ENCODE results near the gene SLC43A2. TPM values are rescaled to one million over a fixed set of nuclear protein-coding genes. Genes with fewer than 3 reads are reported as not detected.

Gene SLC43A2
- polyA plus RNA-seq, 1 donor from 2014 or later = 60.1 TPM

DNA sequence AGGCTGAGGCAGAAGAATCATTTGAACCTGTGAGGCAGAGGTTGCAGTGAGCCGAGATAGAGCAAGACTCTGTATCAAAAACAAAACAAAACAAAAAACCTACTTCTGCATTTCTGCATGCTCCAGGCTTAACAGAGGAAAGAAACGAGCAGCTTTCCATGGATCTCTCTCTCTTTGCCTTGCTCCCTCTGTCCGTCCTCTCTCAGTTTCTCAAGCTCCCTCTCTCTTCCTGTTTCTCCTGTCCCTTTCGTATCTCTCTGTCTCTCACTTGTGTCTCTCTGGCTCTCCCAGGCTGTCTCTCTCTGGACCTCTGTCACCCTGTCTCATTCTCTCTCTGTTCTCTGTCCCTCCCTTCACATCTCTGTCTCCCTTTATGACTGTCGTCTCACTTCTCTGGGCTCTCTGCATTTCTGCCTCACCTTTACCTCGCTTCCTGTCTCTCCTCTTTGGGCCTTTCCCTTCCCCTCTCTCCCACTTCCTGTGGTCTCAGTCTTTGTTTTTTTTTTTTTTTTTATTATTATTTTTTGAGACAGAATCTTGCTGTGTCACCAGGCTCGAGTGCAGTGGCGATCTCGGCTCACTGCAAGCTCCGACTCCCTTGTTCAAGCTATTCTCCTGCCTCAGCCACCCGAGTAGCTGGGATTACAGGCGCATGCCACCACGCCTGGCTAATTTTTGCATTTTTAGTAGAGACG lies 62.0 kb downstream of the SLC43A2 start:
- no peaks in the 10 kb centered on the region for H4K20me1 ChIP-seq (ENCODE audit: insufficient read depth)
- no peak overlapping the region for H3K9ac ChIP-seq (ENCODE audit: low read length)
- H3K27me3 ChIP-seq (ENCODE audit: insufficient read depth, low read depth, low read length) = no peaks in the 10 kb centered on the region
- H3K9me3 ChIP-seq (ENCODE audit: low read length) = no peaks in the 10 kb centered on the region
- no peak overlapping the region for H3K27ac ChIP-seq (ENCODE audit: low read length)
- no peaks in the 10 kb centered on the region for H3K9me2 ChIP-seq (ENCODE audit: insufficient read depth, low read length)
- TF ChIP-seq EP300 (conservative IDR thresholded peaks at IDR 0.05; ENCODE audit: poor library complexity, severe bottlenecking) (no peak), POLR2AphosphoS5 (IDR thresholded peaks at IDR 0.05) (no peak), MXI1 (conservative IDR thresholded peaks at IDR 0.05; ENCODE audit: poor library complexity, severe bottlenecking) (no peak), TAF1 (IDR thresholded peaks at IDR 0.05; ENCODE audit: low read depth) (no peak), RAD21 (conservative IDR thresholded peaks at IDR 0.05) (no peak), SMC3 (conservative IDR thresholded peaks at IDR 0.05; ENCODE audit: poor library complexity) (no peak), REST (IDR thresholded peaks at IDR 0.05; ENCODE audit: borderline replicate concordance) (no peak), EZH2 (IDR thresholded peaks at IDR 0.05; ENCODE audit: borderline replicate concordance, insufficient read depth, low read length, poor library complexity, severe bottlenecking) (no peak)
- TF ChIP-seq, protein P1, sequence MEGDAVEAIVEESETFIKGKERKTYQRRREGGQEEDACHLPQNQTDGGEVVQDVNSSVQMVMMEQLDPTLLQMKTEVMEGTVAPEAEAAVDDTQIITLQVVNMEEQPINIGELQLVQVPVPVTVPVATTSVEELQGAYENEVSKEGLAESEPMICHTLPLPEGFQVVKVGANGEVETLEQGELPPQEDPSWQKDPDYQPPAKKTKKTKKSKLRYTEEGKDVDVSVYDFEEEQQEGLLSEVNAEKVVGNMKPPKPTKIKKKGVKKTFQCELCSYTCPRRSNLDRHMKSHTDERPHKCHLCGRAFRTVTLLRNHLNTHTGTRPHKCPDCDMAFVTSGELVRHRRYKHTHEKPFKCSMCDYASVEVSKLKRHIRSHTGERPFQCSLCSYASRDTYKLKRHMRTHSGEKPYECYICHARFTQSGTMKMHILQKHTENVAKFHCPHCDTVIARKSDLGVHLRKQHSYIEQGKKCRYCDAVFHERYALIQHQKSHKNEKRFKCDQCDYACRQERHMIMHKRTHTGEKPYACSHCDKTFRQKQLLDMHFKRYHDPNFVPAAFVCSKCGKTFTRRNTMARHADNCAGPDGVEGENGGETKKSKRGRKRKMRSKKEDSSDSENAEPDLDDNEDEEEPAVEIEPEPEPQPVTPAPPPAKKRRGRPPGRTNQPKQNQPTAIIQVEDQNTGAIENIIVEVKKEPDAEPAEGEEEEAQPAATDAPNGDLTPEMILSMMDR (IDR thresholded peaks at IDR 0.05; ENCODE audit: poor library complexity, severe bottlenecking) = no peak
- H2AFZ ChIP-seq (ENCODE audit: low read depth, low read length) = no peak overlapping the region
- no peaks in the 10 kb centered on the region for H3F3A ChIP-seq (ENCODE audit: insufficient read depth, low read length, poor library complexity, severe bottlenecking)
- no peaks in the 10 kb centered on the region for H3K36me3 ChIP-seq (ENCODE audit: insufficient read depth, low read length)
- H3K79me2 ChIP-seq (replicated peaks; ENCODE audit: insufficient read depth, low read length) = no peaks in the 10 kb centered on the region
- H3K4me2 ChIP-seq (ENCODE audit: low read length) = no peak overlapping the region
- H3K4me3 ChIP-seq (ENCODE audit: low read length) = no peak overlapping the region

DNA sequence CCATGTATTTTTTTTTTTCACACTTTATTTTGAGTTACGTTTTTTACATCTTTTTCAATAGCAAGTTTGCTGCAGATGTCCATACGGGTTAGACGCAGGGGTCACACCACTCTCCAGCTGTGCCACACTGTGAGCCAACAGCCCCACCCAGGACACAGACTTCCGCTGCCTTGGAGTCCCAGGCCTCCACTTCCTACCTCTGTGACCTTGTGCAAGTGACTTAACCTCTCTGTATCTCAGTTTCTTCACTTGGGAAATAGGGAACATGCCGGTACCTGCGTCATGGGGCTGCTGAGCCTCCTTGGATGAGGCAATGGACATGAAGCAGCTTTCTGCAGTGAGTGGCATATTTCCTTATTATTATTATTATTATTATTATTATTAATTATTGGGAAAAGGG lies 62.8 kb downstream of the SLC43A2 start:
- Histone ChIP-seq H3K9me2 (ENCODE audit: insufficient read depth, low read length) (no peaks in the 10 kb centered on the region), H3K9ac (ENCODE audit: low read length) (no peak overlapping the region), H3K4me2 (ENCODE audit: low read length) (no peak overlapping the region), H4K20me1 (ENCODE audit: insufficient read depth) (peaks cover 4% of the 10 kb centered on the region), H3F3A (ENCODE audit: insufficient read depth, low read length, poor library complexity, severe bottlenecking) (no peaks in the 10 kb centered on the region), H3K27ac (ENCODE audit: low read length) (no peak overlapping the region), H3K79me2 (replicated peaks; ENCODE audit: insufficient read depth, low read length) (peaks cover 7% of the 10 kb centered on the region), H2AFZ (ENCODE audit: low read depth, low read length) (no peak overlapping the region), H3K27me3 (ENCODE audit: insufficient read depth, low read depth, low read length) (no peaks in the 10 kb centered on the region), H3K4me3 (ENCODE audit: low read length) (no peak overlapping the region), H3K36me3 (ENCODE audit: insufficient read depth, low read length) (no peaks in the 10 kb centered on the region), H3K9me3 (ENCODE audit: low read length) (no peaks in the 10 kb centered on the region)
- TF ChIP-seq POLR2AphosphoS5 (IDR thresholded peaks at IDR 0.05) (no peak), EP300 (conservative IDR thresholded peaks at IDR 0.05; ENCODE audit: poor library complexity, severe bottlenecking) (no peak), MXI1 (conservative IDR thresholded peaks at IDR 0.05; ENCODE audit: poor library complexity, severe bottlenecking) (no peak), TAF1 (IDR thresholded peaks at IDR 0.05; ENCODE audit: low read depth) (no peak), SMC3 (conservative IDR thresholded peaks at IDR 0.05; ENCODE audit: poor library complexity) (no peak), RAD21 (conservative IDR thresholded peaks at IDR 0.05) (no peak), EZH2 (IDR thresholded peaks at IDR 0.05; ENCODE audit: borderline replicate concordance, insufficient read depth, low read length, poor library complexity, severe bottlenecking) (no peak), REST (IDR thresholded peaks at IDR 0.05; ENCODE audit: borderline replicate concordance) (no peak)
- TF ChIP-seq, protein P1 (IDR thresholded peaks at IDR 0.05; ENCODE audit: poor library complexity, severe bottlenecking) = no peak
